IPS-11a (cell line): ENCODE results near the gene FGF21.
"Not testable (repeated sequence)": the region's sequence is repeated elsewhere in the genome, so short reads cannot be mapped to it uniquely, and the experiment has no call there.

Experiments used
- H3K4me3 ChIP-seq: one replicate; pipeline ENCODE4 v1.5.1; 2013; ENCODE audit warnings: low read depth, low read length, control low read depth

FGF21 gene

DNA sequence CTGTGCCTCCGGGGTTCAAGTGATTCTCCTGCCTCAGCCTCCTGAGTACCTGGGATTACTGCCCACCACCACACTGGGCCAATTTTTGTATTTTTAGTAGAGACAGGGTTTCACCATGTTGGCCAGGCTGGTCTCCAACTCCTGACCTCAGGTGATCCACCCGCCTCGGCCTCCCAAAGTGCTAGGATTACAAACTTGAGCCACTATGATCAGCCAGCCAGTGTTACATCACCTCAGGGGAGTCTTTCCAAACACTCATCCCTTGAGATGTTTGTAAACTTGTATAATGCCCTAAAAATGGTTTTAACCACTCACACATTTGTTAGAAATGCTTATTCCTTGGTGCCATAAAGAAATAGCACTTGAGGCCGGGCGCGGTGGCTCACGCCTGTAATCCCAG is 31.1 kb downstream of the FGF21 start:
- H3K4me3 ChIP-seq = not testable (repeated sequence)

DNA sequence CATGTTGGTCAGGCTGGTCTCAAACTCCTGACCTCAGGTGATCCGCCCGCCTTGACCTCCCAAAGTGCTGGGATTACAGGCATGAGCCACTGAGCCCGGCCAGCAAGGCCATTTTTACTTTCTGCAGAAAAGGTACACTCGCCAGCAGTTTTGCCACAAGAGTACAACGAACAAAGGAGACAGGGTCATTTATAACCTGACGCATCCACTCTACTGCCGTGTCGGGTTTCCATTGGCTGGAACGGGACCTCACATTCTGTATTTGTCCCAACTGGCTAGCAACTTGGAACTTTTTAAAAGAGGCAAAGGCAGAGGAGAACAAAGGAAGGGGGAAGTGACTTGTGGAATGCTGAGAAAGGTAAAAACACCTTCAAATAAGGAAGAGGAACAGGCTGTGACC is 32.0 kb downstream of the FGF21 start:
- not testable (repeated sequence) for H3K4me3 ChIP-seq

DNA sequence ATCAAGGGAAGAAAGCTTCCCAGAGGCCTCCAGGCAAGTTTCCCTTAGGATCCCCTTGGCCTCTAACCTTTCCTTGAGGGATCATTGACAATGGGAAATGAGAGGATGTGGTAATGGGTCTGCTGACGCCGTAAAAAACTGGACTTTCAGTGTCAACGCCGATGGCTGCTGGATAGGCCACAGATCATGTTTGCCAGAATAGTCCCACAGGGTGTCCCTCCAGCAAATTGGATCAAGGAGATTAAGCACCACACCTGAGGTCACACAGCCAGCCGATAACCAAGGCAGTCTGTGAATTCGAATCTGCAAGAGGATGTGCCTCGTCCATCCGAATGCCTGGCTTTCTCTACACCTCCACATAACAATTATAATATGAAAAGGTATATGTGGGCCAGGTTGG is 37.9 kb downstream of the FGF21 start:
- H3K4me3 ChIP-seq = no peak overlapping the region

DNA sequence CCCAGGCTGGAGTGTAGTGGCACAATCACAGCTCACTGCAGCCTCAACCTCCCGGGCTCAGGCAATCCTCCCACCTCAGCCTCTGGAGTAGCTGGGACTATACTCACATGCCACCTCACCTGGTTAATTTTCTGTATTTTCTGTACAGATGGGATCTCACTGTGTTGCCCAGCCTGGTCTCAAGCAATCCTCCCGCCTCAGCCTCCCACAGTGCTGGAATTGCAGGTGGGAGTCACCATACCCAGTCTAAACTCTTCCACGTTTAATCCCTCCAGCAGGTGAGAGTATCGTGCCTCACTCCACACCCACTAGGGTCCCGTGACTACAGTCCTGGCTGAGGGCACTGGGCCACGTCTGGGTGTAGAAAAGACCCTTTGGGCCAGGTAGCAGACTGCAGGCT is 39.0 kb downstream of the FGF21 start:
- no peak overlapping the region for H3K4me3 ChIP-seq

DNA sequence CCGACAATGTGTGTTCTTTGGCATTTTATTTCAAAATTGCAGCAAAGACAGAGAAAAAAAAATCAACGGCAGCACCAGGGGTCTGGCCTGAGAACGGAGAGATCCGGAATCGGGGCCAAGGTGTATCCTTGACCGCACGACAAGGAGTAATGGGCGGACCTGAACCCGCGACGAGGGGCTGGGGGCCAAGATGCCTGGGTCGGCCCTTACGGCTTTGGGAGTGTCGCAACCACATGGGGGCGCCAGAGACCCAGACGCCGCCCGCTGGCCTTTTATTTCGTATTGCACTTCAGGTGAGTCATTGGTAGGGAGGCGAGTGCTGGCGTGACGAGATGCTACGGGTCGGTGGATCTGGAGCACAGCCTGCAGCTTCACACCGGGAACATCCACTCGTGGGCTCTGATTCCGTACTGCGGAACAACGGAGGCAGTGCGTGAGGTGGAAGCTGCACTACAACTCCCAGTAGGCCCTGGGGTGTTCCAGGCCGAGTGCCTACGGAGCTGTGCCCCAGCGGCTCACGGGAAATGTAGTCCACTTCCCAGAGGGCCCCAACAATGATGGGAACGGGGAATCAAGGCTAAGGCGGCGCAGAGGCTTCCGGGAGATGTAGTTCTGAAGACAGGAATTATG is 39.8 kb downstream of the FGF21 start:
- peak overlapping the region; percentile 89 for H3K4me3 ChIP-seq

DNA sequence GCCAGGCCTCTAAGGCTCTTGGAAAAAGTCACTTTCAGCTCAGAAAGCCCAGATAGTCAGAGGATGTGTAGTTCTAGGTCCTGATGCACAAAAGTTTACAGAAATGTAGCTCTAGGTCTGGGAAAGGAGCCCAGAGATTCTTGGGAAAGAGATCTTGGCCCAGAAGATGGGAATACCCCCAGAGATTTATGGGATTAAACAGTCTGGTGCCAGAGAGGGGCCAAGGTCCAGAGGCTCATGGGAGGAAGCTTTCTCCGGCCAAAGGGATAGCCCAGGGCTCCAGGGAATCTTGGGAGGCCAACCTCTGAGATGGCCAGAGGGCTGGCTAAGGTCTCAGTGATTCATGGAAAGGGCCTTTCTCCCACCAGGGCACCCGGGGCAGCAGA is 40.4 kb downstream of the FGF21 start:
- no peak overlapping the region for H3K4me3 ChIP-seq

DNA sequence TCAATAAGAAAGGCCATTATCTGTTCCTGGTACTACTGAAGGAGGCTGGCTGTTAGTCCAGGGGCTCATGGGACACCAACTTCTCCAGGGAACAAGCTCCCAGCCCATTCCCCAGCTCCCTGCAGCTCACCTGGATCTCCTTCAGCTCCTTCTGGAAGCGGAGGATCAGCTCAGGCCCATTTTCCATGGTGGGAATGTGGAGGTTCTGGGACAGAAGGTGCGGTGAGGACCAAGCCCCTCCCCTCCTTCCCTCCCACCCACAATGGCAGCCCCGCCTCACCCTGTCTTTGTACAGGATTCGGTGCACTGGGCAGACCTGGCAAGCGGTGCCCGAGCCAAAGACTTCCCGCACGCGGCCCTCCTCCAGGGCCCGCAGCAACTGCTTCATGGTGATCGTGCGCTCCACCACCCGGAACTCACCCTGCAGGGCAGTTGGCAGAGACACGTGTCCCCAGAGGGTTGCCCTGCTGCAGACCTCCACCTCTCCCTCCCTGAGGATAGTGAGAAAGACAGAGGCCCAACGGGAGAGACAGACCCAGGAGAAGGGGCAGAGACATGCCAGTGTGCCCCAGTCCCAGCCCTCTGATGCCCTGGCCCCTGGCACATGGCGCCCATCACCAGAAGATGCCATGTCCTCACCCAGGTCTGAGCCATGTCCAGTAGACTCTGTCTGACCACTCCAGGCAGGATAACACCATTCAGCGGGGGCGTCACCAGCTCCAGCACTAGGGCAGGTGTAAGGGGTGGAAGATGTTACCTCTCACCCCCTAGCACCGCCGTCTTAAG is 41.2 kb downstream of the FGF21 start:
- no peak overlapping the region for H3K4me3 ChIP-seq

DNA sequence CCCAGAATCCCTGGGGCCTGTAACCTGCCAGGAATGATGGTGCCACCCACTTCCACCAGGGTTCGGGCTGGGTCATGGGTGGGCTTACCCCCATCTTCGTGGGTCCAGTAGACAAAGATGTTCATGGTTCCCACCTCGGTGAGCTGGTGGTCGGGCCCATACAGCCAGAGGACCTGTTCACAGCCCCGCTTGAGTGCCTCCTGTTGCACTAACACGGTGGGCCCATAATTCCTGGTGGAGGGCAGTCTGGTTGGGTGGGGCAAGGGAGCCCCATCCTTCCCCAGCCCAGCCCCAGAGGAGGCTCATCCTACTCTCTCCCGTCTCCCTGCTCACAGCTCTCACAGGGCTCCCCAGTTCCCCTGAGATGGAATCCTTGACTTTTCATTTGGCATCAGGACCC is 41.8 kb downstream of the FGF21 start:
- no peak overlapping the region for H3K4me3 ChIP-seq

DNA sequence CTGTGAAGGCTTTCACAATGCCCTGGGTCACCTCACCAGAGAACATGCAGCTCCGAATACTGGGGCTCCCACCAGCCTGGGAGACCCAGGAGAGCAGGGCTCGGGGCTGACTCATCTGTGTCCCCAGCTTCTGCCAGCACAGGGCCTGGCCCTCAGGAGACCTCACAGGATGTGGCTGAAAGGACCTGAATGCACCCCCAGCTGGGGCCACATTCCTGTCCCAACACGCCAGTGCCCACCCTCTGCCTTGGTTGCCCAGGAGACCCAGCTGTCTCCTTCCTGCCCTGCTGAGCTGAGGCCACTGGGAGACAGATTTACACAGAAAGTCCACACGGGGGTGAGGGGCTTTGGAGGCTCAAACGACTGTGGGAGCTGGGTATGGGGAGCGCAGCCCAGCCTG is 43.6 kb downstream of the FGF21 start:
- H3K4me3 ChIP-seq = no peak overlapping the region

DNA sequence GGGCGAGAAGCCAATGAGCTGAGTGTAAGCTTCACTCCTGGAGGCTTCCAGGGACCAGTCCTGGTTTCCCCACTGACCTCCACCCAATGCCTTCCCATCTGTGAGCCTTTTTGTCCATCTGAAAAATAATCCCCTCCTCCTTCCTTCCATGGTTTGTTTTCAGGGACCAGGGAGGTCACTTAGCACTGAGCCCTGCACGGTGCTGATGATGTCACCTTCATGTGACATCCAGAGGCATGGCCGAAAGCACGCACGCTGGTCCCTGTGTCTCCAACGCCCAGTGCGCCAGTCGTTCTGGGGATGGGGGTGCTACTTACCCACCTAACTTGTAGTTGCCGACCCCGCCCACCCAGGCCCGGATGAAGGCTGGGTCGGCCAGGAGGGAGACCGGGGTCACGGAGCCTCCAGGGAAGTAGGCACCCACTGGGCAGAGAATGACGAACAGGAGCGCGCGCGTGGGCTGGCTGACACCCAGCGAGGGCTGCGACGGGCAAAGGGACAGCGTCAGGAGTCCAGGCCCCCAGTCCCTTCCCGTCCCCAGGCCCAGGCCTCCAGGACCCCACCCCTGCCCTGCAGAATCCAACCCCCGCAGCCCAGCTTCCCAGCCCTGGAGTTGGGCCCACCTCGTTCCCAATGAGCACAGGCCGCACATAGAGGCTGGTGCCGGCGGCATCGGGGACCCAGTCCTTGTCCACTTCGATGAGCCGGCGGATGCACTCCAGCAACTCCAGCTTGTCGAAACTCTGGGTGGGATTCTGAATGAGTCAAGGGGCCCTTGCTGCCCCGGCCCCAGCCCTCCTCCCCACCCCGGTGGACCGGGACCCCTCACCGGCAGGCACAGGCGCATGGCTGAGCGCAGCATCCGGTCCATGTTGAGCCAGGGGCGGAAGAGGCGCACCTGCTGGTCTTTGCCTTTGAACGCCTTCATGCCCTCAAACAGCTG is 44.3 kb downstream of the FGF21 start:
- no peak overlapping the region for H3K4me3 ChIP-seq

DNA sequence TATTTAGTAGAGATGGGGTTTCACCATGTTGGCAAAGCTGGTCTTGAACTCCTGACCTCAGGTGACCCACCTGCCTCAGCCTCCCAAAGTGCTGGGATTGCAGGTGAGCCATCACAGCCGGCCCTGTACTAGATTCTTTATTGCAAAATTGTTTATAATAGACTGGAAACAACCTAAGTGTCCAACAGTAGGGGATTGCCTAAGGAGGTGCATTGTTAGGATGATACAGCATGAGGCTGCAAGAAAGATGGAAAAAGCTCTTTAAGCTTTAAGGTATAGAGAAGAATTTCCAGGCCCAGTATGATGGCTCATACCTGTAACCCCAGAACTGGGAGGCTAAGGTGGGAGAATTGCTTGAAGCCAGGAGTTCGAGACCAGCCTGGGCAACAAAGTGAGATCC is 47.3 kb downstream of the FGF21 start:
- no peak overlapping the region for H3K4me3 ChIP-seq

DNA sequence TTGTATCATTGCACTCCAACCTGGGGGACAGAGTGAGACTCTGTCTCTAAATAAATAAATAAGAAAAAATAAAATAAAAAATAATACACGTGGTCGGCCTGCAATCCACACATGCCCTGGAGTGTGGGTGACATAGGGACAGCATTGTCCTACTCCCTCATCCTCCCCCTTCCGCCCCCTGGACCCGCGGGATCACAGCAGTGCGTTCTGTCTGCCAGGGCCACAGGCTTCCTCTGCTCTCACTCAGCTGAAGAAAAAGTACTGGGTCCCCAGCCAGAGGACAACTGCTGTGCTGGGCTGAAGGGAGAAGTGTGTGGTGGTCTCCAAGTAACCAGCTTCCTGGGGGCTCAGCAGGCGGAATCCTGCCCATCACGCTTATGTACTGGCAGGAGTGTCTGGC is 49.2 kb downstream of the FGF21 start:
- no peak overlapping the region for H3K4me3 ChIP-seq

DNA sequence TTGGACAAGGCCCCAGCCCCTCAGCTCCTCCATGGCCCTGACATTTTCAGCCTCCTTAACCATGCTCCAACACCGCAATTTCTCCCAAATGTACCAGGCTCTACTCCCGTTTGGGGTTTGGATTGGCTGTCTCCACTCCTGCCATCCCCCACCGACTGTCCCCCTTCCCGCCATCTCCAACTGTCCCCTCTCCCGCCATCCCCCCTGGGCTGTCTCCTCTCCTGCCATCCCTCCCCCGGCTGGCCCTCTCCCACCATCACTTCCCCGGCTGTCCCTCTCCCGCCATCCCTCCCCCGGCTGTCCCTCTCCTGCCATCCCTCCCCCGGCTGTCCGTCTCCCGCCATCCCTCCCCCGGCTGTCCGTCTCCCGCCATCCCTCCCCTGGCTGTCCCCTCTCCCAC is 50.1 kb downstream of the FGF21 start:
- no peak overlapping the region for H3K4me3 ChIP-seq

DNA sequence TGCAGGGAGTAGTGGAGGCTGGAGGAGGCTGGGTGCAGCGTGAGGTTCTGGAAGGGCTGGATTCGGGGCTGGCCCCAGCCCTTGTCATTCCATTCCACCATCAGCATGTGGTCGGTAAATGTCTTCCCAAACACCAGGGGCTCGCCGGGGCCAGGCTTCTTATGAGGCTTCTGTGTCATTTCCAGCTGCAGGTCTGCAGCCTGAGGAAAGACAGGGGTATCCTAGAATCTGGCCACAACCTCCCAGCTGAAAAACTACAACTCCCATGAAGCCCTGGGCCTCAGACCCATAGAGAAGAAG is 51.1 kb downstream of the FGF21 start:
- H3K4me3 ChIP-seq = no peak overlapping the region

DNA sequence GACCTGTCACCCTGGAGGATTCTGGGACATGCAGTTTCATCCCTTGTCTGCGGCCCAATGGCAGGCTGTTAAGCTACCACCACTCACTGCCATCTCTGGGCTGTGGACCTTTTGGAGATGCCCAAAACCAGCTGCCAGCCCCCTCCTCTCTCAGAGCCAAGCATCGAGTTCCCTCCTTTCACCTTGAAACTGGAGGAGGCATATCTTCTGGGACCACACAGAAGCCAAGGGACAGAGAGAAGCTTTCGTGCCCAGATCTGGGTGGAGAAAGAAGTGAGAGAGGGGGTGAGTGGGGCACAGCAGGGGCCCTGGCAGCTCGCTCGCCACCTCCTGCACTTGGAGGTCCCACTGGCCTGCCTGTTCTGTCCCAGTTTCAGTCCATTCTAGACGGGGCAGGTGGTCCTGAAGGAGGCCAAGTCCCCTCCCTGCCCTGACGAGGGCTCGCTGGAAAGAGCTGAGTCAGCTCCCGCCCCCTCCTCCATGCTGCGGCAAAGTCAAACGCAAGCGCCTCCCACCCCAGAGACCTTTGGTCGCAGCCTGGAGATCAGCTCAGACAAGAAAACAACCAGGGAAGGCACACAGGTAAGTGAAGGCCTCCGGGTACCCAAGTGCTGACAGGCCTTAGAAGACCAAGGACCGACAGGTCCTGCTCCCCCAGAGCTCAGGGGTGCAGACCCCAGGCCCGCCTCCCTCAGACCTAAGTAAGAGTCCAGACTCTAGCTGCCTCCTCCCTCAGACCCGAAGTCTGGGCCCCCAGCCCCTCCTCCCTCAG is 51.7 kb downstream of the FGF21 start:
- no peak overlapping the region for H3K4me3 ChIP-seq

DNA sequence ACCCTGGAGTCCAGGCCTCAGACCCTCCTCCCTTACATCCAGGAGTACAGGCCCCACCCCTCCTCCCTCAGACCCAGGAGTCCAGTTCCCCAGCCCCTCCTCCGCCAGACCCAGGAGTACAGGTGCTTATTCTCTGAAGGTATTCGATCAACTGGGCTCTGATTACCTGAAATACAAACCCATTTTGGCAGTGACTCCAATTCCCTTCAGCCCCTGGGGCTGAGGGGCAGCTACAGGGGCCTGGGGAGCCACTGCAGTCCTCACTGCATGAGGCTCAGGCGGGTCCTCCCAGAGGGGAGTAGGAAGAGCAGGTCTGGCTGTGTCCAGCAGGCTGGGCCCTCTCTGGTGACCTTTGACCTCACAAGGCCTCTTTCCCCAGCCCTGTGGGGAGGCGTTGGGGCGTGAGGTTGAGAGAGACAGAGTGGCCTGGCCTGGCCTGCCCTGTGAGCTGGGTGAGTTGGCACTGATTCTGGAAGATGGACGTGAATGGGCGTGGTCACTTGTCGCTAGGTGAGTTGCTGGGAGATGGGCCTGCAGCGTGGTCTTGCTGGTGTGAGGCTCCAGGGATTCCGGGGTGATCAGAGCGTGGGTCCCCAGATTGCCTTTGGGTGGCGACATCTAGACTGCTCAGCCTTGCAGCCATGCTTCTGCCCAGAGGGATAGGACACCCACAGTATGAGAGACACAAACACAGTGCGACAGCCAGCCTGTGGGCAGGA is 52.4 kb downstream of the FGF21 start:
- no peak overlapping the region for H3K4me3 ChIP-seq
